ENCODE results near the gene SLC35B3.
"Not testable (repeated sequence)": the region's sequence is repeated elsewhere in the genome, so short reads cannot be mapped to it uniquely, and the experiment has no call there.

The SLC35B3 gene

DNA sequence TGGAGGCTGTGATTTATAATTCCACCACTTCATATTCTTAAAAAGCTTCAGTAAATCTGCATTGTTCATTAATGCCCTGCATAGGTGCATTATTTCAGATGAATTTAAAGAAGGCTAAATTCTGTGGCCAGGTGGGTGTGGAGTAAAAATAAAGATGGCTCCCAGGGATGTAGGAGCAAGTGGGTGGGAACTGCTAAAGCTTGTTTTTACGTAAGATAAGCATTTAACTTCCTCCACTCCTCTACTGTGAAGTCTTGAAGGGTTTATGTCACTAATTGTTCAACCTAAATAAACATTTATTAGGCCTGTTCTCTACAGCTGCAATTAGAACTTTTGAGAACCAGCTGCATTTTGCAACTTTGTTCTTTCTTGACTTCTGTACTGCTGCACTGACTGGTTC, 6.8 kb upstream of the SLC35B3 start:
- Histone ChIP-seq H3K27ac (ENCODE audit: low read depth in 2 of 2, low read length in 2 of 2) (no peak overlapping the region), H3K4me3 (ENCODE audit: low read length in 2 of 2) (no peak overlapping the region), H3K27me3 (ENCODE audit: control insufficient read depth in 2 of 2, insufficient read depth in 2 of 2, low read length in 2 of 2) (no peaks in the 10 kb centered on the region), H3K9me3 (ENCODE audit: control insufficient read depth in 2 of 2, low read length in 2 of 2) (no peaks in the 10 kb centered on the region), H3K36me3 (ENCODE audit: control insufficient read depth in 2 of 2, insufficient read depth in 2 of 2, low read length in 2 of 2) (no peaks in the 10 kb centered on the region), H3K9ac (ENCODE audit: low read depth in 1 of 2, low read length in 2 of 2) (no peak overlapping the region), H3K4me1 (ENCODE audit: control insufficient read depth in 2 of 2, insufficient read depth in 2 of 2, low read length in 2 of 2) (no peaks in the 10 kb centered on the region)

DNA sequence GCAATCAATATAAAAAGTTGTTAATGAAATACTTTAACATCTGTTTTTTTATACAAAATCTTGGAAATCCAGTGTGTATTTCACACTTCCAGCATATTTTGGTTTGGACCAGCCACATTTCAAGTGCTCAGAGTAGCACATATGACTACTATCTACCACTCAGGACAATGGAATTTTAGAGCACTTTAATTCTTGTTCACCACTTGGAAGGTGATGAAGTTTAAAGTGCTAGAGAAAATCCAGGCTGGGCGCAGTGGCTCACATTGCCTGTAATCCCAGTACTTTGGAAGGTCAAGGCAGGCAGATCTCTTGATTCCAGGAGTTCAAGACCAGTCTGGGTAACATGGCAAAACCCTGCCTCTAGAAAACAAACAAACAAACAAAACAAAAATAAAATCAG, 6.1 kb upstream of the SLC35B3 start:
- Histone ChIP-seq H3K27ac (ENCODE audit: low read depth in 2 of 2, low read length in 2 of 2) (no peak overlapping the region), H3K27me3 (ENCODE audit: control insufficient read depth in 2 of 2, insufficient read depth in 2 of 2, low read length in 2 of 2) (no peaks in the 10 kb centered on the region), H3K4me1 (ENCODE audit: control insufficient read depth in 2 of 2, insufficient read depth in 2 of 2, low read length in 2 of 2) (no peaks in the 10 kb centered on the region), H3K4me3 (ENCODE audit: low read length in 2 of 2) (no peak overlapping the region), H3K36me3 (ENCODE audit: control insufficient read depth in 2 of 2, insufficient read depth in 2 of 2, low read length in 2 of 2) (no peaks in the 10 kb centered on the region), H3K9me3 (ENCODE audit: control insufficient read depth in 2 of 2, low read length in 2 of 2) (no peaks in the 10 kb centered on the region), H3K9ac (ENCODE audit: low read depth in 1 of 2, low read length in 2 of 2) (no peak overlapping the region)

DNA sequence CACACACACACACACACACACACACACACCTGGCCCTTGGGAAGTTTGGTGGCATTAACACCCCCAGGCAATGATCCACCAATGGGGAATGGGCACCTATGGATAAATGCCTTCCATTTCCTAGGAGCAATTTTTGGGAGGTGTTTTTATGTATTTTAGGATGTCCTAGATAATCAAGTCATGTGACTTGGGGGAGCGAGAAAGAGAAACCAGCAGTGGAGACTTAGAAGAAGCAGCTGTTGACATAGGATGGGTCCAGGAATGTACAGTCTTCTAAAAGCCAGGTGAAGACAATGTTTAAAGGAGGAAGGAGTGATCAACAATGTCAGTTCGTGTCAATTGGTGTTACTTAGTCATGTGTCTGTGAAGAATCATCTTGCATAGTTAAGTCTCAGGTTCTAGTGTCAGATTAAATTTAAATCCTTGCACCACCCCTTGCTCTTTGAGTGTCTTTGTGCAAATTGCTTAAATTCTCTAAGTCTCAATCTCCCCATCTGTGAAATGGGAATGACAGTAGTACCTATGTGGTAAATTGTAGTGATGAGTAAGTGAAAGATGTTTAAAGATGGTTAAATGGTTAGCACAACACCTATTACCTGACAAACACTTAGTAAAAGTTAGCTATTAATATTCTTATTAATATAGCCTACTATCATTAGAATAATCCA, 4.4 kb upstream of the SLC35B3 start:
- no peaks in the 10 kb centered on the region for H3K27me3 ChIP-seq (ENCODE audit: control insufficient read depth in 2 of 2, insufficient read depth in 2 of 2, low read length in 2 of 2)
- no peaks in the 10 kb centered on the region for H3K9me3 ChIP-seq (ENCODE audit: control insufficient read depth in 2 of 2, low read length in 2 of 2)
- no peak overlapping the region for H3K27ac ChIP-seq (ENCODE audit: low read depth in 2 of 2, low read length in 2 of 2)
- no peaks in the 10 kb centered on the region for H3K36me3 ChIP-seq (ENCODE audit: control insufficient read depth in 2 of 2, insufficient read depth in 2 of 2, low read length in 2 of 2)
- H3K9ac ChIP-seq (ENCODE audit: low read depth in 1 of 2, low read length in 2 of 2), result no peak overlapping the region
- no peak overlapping the region for H3K4me3 ChIP-seq (ENCODE audit: low read length in 2 of 2)
- peaks cover 0 to 5% of the 10 kb centered on the region in 2 donors for H3K4me1 ChIP-seq (ENCODE audit: control insufficient read depth in 2 of 2, insufficient read depth in 2 of 2, low read length in 2 of 2)

DNA sequence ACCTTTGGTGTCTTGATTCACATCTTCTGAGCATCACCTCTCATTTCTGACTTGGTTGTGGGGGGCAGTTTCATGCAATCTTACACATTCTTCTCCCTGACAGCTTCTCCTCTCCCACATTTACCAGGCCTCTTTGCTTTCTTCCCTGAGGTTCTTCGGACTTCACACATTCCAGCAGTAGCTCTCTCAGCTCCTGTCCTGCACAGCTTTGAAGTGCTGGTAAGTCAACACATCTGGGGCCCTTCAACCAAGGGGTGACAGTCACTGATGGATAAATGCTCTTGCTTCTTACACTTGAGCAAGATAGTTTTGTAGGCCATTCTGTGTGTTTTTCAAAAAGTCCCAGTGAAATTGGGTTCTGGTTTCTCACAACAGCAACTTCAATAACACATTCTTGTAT, 2.5 kb upstream of the SLC35B3 start:
- no peaks in the 10 kb centered on the region for H3K27me3 ChIP-seq (ENCODE audit: control insufficient read depth in 2 of 2, insufficient read depth in 2 of 2, low read length in 2 of 2)
- H3K27ac ChIP-seq (ENCODE audit: low read depth in 2 of 2, low read length in 2 of 2), result no peak overlapping the region
- H3K4me1 ChIP-seq (ENCODE audit: control insufficient read depth in 2 of 2, insufficient read depth in 2 of 2, low read length in 2 of 2), result peaks cover 6 to 13% of the 10 kb centered on the region in 2 donors
- no peaks in the 10 kb centered on the region for H3K9me3 ChIP-seq (ENCODE audit: control insufficient read depth in 2 of 2, low read length in 2 of 2)
- H3K9ac ChIP-seq (ENCODE audit: low read depth in 1 of 2, low read length in 2 of 2), result no peak overlapping the region
- no peaks in the 10 kb centered on the region for H3K36me3 ChIP-seq (ENCODE audit: control insufficient read depth in 2 of 2, insufficient read depth in 2 of 2, low read length in 2 of 2)
- no peak overlapping the region for H3K4me3 ChIP-seq (ENCODE audit: low read length in 2 of 2)

DNA sequence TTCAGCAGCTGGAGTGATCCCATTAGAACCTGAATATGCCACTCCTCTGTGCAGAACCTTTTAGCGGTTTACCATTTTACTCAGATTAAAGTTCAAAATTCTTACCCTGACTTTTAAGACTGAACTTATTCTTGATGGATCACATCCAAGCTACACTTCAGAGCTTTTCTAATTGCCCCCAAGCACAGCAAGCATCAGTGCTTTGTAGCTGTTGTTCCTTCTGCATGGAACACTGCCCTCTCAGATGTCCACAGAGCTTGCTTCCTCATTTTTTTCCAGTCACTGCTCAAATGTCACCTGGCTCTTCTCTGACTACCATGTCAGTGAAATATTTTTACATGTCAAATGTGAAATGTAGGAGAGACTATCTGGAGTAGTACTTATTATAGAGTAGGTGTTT, 1.6 kb upstream of the SLC35B3 start:
- Histone ChIP-seq H3K27me3 (ENCODE audit: control insufficient read depth in 2 of 2, insufficient read depth in 2 of 2, low read length in 2 of 2) (no peaks in the 10 kb centered on the region), H3K4me1 (ENCODE audit: control insufficient read depth in 2 of 2, insufficient read depth in 2 of 2, low read length in 2 of 2) (peaks cover 6 to 13% of the 10 kb centered on the region in 2 donors), H3K36me3 (ENCODE audit: control insufficient read depth in 2 of 2, insufficient read depth in 2 of 2, low read length in 2 of 2) (no peaks in the 10 kb centered on the region), H3K27ac (ENCODE audit: low read depth in 2 of 2, low read length in 2 of 2) (no peak overlapping the region), H3K4me3 (ENCODE audit: low read length in 2 of 2) (no peak overlapping the region), H3K9ac (ENCODE audit: low read depth in 1 of 2, low read length in 2 of 2) (no peak overlapping the region), H3K9me3 (ENCODE audit: control insufficient read depth in 2 of 2, low read length in 2 of 2) (no peaks in the 10 kb centered on the region)

DNA sequence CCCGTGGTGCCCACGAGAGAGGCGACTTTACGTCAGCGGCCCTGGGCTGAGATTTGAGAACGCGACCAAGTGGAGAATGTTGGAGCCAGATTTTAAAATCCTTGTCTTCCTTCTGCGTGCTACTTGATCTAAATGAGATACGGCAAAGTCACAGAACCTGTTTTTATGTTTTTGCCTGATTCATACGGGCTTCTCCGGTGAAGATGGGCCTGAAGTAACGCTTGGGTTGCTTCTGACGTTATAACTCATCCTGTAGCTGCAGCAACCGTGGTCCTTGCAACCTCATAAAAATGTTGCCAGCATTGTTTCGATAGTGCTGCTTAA, 462 bp upstream of the SLC35B3 start:
- peak overlapping the region; percentile 89 to 90 for H3K9ac ChIP-seq (ENCODE audit: low read depth in 1 of 2, low read length in 2 of 2)
- H3K9me3 ChIP-seq (ENCODE audit: control insufficient read depth in 2 of 2, low read length in 2 of 2), result no peaks in the 10 kb centered on the region
- H3K27ac ChIP-seq (ENCODE audit: low read depth in 2 of 2, low read length in 2 of 2), result peak overlapping the region; percentile 93
- no peaks in the 10 kb centered on the region for H3K36me3 ChIP-seq (ENCODE audit: control insufficient read depth in 2 of 2, insufficient read depth in 2 of 2, low read length in 2 of 2)
- H3K4me3 ChIP-seq (ENCODE audit: low read length in 2 of 2), result peak overlapping the region; percentile 99
- no peaks in the 10 kb centered on the region for H3K27me3 ChIP-seq (ENCODE audit: control insufficient read depth in 2 of 2, insufficient read depth in 2 of 2, low read length in 2 of 2)
- H3K4me1 ChIP-seq (ENCODE audit: control insufficient read depth in 2 of 2, insufficient read depth in 2 of 2, low read length in 2 of 2), result peaks cover 6 to 13% of the 10 kb centered on the region in 2 donors

DNA sequence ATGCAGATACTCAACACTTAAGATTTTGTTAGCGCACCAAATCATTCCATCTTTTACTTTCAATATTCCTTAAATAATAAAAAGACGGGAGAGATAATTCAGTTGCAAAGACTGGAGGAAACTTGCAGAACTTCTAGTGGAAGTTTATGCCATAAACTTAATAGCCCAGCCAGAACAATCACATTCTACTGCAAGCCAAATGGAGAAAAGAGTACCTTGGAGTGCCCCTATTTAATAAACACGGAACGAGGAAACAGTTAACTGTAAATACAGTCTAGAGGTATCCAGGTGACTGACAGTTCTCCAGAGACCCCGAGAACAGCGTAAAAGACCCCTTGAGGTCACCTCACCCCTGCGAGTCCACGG, 635 bp downstream of the SLC35B3 start:
- peaks cover 6 to 13% of the 10 kb centered on the region in 2 donors for H3K4me1 ChIP-seq (ENCODE audit: control insufficient read depth in 2 of 2, insufficient read depth in 2 of 2, low read length in 2 of 2)
- H3K27ac ChIP-seq (ENCODE audit: low read depth in 2 of 2, low read length in 2 of 2), result peak overlapping the region; percentile 93
- peaks cover 0 to 2% of the 10 kb centered on the region in 2 donors for H3K36me3 ChIP-seq (ENCODE audit: control insufficient read depth in 2 of 2, insufficient read depth in 2 of 2, low read length in 2 of 2)
- H3K9ac ChIP-seq (ENCODE audit: low read depth in 1 of 2, low read length in 2 of 2), result peak overlapping the region; percentile 90 to 98
- no peaks in the 10 kb centered on the region for H3K27me3 ChIP-seq (ENCODE audit: control insufficient read depth in 2 of 2, insufficient read depth in 2 of 2, low read length in 2 of 2)
- H3K4me3 ChIP-seq (ENCODE audit: low read length in 2 of 2), result peak overlapping the region; percentile 99
- H3K9me3 ChIP-seq (ENCODE audit: control insufficient read depth in 2 of 2, low read length in 2 of 2), result no peaks in the 10 kb centered on the region

DNA sequence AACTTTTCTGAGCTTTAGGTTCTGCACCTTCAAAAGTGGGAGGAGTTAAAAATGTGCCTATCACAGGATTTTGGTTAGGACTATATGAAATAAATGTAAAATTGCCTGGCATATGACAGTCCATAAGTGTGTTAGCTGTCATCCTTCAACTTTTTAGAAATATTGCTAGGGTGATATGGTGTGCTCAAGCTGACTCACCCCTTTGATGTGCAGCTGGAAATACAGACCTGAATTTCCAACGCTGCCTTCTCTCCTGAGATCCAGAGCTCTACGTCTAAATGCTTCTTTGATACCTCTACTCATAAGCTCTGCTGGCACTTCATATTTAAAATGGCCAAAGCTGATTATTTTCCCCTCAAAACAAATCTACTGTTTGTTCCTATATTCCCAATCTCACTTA, 2.7 kb downstream of the SLC35B3 start:
- H3K27ac ChIP-seq (ENCODE audit: low read depth in 2 of 2, low read length in 2 of 2), result no peak overlapping the region
- no peak overlapping the region for H3K9ac ChIP-seq (ENCODE audit: low read depth in 1 of 2, low read length in 2 of 2)
- no peaks in the 10 kb centered on the region for H3K9me3 ChIP-seq (ENCODE audit: control insufficient read depth in 2 of 2, low read length in 2 of 2)
- no peaks in the 10 kb centered on the region for H3K27me3 ChIP-seq (ENCODE audit: control insufficient read depth in 2 of 2, insufficient read depth in 2 of 2, low read length in 2 of 2)
- H3K4me1 ChIP-seq (ENCODE audit: control insufficient read depth in 2 of 2, insufficient read depth in 2 of 2, low read length in 2 of 2), result peaks cover 6 to 13% of the 10 kb centered on the region in 2 donors
- H3K4me3 ChIP-seq (ENCODE audit: low read length in 2 of 2), result no peak overlapping the region
- H3K36me3 ChIP-seq (ENCODE audit: control insufficient read depth in 2 of 2, insufficient read depth in 2 of 2, low read length in 2 of 2), result peaks cover 2 to 6% of the 10 kb centered on the region in 2 donors

DNA sequence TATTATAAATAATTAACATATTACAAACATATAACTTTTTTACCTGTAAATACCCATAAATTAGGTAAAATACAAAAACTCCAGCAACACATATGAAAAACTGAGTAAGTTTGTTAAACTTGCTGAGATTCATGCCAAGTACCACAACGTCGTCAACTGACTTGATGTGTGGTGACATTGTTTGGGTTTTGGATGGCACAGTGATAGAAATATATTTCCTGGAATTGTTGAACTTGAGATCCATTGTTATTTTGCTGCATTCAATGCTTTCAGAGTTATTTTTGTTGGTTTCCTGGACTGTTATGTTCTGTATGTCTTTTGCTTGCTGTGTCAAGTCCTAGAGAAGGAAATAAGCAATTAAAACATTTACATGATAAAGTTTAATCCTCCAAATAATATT, 5.5 kb downstream of the SLC35B3 start:
- Histone ChIP-seq H3K4me1 (ENCODE audit: control insufficient read depth in 2 of 2, insufficient read depth in 2 of 2, low read length in 2 of 2) (peaks cover 6 to 8% of the 10 kb centered on the region in 2 donors), H3K36me3 (ENCODE audit: control insufficient read depth in 2 of 2, insufficient read depth in 2 of 2, low read length in 2 of 2) (peaks cover 15 to 29% of the 10 kb centered on the region in 2 donors), H3K9me3 (ENCODE audit: control insufficient read depth in 2 of 2, low read length in 2 of 2) (no peaks in the 10 kb centered on the region), H3K9ac (ENCODE audit: low read depth in 1 of 2, low read length in 2 of 2) (no peak overlapping the region), H3K27ac (ENCODE audit: low read depth in 2 of 2, low read length in 2 of 2) (no peak overlapping the region), H3K27me3 (ENCODE audit: control insufficient read depth in 2 of 2, insufficient read depth in 2 of 2, low read length in 2 of 2) (no peaks in the 10 kb centered on the region), H3K4me3 (ENCODE audit: low read length in 2 of 2) (no peak overlapping the region)

DNA sequence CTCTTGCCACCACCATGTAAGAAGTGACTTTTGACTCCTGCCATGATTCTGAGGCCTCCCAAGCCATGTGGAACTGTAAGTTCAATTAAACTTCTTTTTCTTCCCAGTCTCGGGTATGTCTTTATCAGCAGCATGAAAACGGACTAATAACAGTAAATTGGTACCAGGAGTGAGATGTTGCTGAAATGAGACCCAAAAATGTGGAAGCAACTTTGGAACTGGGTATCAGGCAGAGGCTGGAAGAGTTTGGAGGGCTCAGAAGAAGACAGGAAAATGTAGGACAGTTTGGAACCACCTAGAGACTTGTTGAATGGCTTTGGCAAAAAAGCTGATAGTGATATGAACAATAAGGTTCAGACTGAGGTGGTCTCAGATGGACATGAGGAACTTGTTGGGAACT, 8.8 kb downstream of the SLC35B3 start:
- H3K36me3 ChIP-seq (ENCODE audit: control insufficient read depth in 2 of 2, insufficient read depth in 2 of 2, low read length in 2 of 2), result peaks cover 17 to 34% of the 10 kb centered on the region in 2 donors
- not testable (repeated sequence) for H3K27me3 ChIP-seq (ENCODE audit: control insufficient read depth in 2 of 2, insufficient read depth in 2 of 2, low read length in 2 of 2); H3K9ac ChIP-seq (ENCODE audit: low read depth in 1 of 2, low read length in 2 of 2); H3K4me1 ChIP-seq (ENCODE audit: control insufficient read depth in 2 of 2, insufficient read depth in 2 of 2, low read length in 2 of 2); H3K4me3 ChIP-seq (ENCODE audit: low read length in 2 of 2); H3K27ac ChIP-seq (ENCODE audit: low read depth in 2 of 2, low read length in 2 of 2); H3K9me3 ChIP-seq (ENCODE audit: control insufficient read depth in 2 of 2, low read length in 2 of 2)
